ENCODE data around the gene IL1A. TPM values are rescaled to one million over a fixed set of nuclear protein-coding genes. Genes with fewer than 3 reads are reported as not detected.

Gene IL1A
- total and polyA plus RNA-seq, 10 of the 15 experiments (the other 5 are each of a cell fraction or from before 2014, with no cell fraction given) = 0.10 to 8.7 (median 6.9) TPM

DNA sequence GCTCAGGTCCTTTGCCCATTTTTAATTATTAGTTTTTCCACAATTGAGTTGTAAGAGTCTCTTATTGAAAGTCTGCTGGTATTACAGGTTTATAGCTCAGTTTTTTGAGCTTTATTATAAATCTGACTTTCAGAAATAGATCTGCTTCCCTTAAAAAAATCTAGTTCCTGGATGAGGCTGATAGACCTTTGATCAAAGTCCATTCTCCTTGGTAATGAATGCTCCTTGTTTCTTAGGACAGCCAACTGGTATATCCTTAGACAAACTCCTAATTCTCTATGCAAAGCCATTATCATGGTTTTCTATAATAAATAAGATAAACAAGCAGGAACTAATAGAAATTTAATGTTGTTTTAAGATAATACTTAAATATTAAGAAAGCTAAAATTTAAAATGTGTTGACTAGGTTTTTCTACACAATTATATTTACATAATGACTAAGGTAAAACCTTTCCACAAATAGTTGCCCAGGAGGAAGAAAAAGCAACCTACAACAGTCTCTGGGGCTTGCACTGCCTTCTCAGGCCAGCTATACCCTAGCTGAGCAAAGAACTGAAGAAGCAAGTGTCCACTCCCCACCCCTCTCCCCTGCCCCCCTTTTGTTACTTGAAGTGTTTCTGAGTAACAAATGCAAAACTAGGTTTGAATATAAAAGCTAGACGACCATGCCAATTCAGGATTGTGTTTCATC is 46.6 kb downstream of the IL1A start:
- ChIA-PET POLR2A (interaction anchor here (1.0 kb wide), 1 partner anchor 73 kb away, joined by 3 read pairs; no protein-coding TSS in a partner anchor), RAD21 (ENCODE audit: unreplicated experiment) (interaction anchor here (0.5 to 3.7 kb wide), 6 partner anchors 11 to 691 kb away, joined by 3 to 15 read pairs (median 6); no protein-coding TSS in a partner anchor), SMC1A (ENCODE audit: uncharacterized antibody, unreplicated experiment) (interaction anchor here (0.7 to 4.5 kb wide), 9 partner anchors 10 to 204 kb away, joined by 3 to 23 read pairs (median 4); no protein-coding TSS in a partner anchor), CTCF (interaction anchor here (0.7 to 5.6 kb wide), 8 partner anchors 11 to 221 kb away, joined by 3 to 29 read pairs (median 12); no protein-coding TSS in a partner anchor)
- no peak overlapping the region for H2AFZ ChIP-seq (ENCODE audit: control insufficient read depth, low read depth, low read length)
- ATAC-seq = no peak
- no peak overlapping the region for H3K4me3 ChIP-seq
- H3K4me1 ChIP-seq (ENCODE audit: control insufficient read depth, insufficient read depth, low read length) = no peaks in the 10 kb centered on the region
- no peak for FAIRE-seq
- H3K4me2 ChIP-seq (ENCODE audit: control insufficient read depth, insufficient read depth) = no peak overlapping the region
- no peak for DNase-seq (ENCODE audit: low read depth, low spot score)
- TSS peak; percentile 32 for BruUV-seq (replicated peaks)
- H3K9ac ChIP-seq (ENCODE audit: control insufficient read depth, insufficient read depth, low read length) = no peak overlapping the region
- WGBS (ENCODE audit: insufficient coverage, insufficient replicate concordance, low lambda C conversion rate, missing lambda C conversion rate) = 100% methylated on average over 1 of the region's 1 CpG
- intact Hi-C loops (cut with micrococcal nuclease; ENCODE audit: unreplicated experiment) = no loop called here
- H3K27ac ChIP-seq (ENCODE audit: control insufficient read depth, insufficient read depth) = no peak overlapping the region
- no peaks in the 10 kb centered on the region for H3K9me3 ChIP-seq (replicated peaks; ENCODE audit: control insufficient read depth, insufficient read depth, low read length)
- H4K20me1 ChIP-seq (ENCODE audit: control insufficient read depth, insufficient read depth) = no peaks in the 10 kb centered on the region
- H3K79me2 ChIP-seq (ENCODE audit: control insufficient read depth, insufficient read depth, low read length) = no peaks in the 10 kb centered on the region
- in situ Hi-C loops (cut with MboI) = no loop called here
- H3K27me3 ChIP-seq (replicated peaks in 1 of 2; ENCODE audit: control insufficient read depth in 2 of 2, insufficient read depth in 2 of 2, low read length in 1 of 2) = no peaks in the 10 kb centered on the region
- H3K36me3 ChIP-seq (ENCODE audit: control insufficient read depth in 2 of 2, insufficient read depth in 2 of 2, low read length in 1 of 2) = peaks cover 4 to 36% of the 10 kb centered on the region in 2 experiments
- no peak for TF ChIP-seq BCL11A (IDR thresholded peaks at IDR 0.05; ENCODE audit: low read depth, low read length)
- TF ChIP-seq SPI1 (IDR thresholded peaks at IDR 0.05; ENCODE audit: borderline replicate concordance, insufficient read depth, low read depth, low read length) = no peak
- TF ChIP-seq, protein P1, sequence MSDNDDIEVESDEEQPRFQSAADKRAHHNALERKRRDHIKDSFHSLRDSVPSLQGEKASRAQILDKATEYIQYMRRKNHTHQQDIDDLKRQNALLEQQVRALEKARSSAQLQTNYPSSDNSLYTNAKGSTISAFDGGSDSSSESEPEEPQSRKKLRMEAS (IDR thresholded peaks at IDR 0.05; ENCODE audit: low read depth, low read length) = no peak
- TF ChIP-seq, protein P2, sequence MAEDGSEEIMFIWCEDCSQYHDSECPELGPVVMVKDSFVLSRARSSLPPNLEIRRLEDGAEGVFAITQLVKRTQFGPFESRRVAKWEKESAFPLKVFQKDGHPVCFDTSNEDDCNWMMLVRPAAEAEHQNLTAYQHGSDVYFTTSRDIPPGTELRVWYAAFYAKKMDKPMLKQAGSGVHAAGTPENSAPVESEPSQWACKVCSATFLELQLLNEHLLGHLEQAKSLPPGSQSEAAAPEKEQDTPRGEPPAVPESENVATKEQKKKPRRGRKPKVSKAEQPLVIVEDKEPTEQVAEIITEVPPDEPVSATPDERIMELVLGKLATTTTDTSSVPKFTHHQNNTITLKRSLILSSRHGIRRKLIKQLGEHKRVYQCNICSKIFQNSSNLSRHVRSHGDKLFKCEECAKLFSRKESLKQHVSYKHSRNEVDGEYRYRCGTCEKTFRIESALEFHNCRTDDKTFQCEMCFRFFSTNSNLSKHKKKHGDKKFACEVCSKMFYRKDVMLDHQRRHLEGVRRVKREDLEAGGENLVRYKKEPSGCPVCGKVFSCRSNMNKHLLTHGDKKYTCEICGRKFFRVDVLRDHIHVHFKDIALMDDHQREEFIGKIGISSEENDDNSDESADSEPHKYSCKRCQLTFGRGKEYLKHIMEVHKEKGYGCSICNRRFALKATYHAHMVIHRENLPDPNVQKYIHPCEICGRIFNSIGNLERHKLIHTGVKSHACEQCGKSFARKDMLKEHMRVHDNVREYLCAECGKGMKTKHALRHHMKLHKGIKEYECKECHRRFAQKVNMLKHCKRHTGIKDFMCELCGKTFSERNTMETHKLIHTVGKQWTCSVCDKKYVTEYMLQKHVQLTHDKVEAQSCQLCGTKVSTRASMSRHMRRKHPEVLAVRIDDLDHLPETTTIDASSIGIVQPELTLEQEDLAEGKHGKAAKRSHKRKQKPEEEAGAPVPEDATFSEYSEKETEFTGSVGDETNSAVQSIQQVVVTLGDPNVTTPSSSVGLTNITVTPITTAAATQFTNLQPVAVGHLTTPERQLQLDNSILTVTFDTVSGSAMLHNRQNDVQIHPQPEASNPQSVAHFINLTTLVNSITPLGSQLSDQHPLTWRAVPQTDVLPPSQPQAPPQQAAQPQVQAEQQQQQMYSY (CRISPR knock-in tag; IDR thresholded peaks at IDR 0.05) = no peak
- no peak for TF ChIP-seq MEF2A (IDR thresholded peaks at IDR 0.05; ENCODE audit: insufficient read depth, low read depth, low read length)
- no peak for TF ChIP-seq ASH2L (IDR thresholded peaks at IDR 0.05; ENCODE audit: borderline replicate concordance, low read depth)
- TF ChIP-seq CREB1 (IDR thresholded peaks at IDR 0.05; ENCODE audit: low read depth) = no peak
- no peak for TF ChIP-seq SMC3 (IDR thresholded peaks at IDR 0.05; ENCODE audit: borderline replicate concordance, low read length)
- TF ChIP-seq, protein P3, sequence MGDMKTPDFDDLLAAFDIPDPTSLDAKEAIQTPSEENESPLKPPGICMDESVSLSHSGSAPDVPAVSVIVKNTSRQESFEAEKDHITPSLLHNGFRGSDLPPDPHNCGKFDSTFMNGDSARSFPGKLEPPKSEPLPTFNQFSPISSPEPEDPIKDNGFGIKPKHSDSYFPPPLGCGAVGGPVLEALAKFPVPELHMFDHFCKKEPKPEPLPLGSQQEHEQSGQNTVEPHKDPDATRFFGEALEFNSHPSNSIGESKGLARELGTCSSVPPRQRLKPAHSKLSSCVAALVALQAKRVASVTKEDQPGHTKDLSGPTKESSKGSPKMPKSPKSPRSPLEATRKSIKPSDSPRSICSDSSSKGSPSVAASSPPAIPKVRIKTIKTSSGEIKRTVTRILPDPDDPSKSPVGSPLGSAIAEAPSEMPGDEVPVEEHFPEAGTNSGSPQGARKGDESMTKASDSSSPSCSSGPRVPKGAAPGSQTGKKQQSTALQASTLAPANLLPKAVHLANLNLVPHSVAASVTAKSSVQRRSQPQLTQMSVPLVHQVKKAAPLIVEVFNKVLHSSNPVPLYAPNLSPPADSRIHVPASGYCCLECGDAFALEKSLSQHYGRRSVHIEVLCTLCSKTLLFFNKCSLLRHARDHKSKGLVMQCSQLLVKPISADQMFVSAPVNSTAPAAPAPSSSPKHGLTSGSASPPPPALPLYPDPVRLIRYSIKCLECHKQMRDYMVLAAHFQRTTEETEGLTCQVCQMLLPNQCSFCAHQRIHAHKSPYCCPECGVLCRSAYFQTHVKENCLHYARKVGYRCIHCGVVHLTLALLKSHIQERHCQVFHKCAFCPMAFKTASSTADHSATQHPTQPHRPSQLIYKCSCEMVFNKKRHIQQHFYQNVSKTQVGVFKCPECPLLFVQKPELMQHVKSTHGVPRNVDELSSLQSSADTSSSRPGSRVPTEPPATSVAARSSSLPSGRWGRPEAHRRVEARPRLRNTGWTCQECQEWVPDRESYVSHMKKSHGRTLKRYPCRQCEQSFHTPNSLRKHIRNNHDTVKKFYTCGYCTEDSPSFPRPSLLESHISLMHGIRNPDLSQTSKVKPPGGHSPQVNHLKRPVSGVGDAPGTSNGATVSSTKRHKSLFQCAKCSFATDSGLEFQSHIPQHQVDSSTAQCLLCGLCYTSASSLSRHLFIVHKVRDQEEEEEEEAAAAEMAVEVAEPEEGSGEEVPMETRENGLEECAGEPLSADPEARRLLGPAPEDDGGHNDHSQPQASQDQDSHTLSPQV (IDR thresholded peaks at IDR 0.05) = no peak

Data from GM12878 (cell line).